Activated gamma-delta T cell treated with anti-CD3 and anti-CD28 coated beads, Interleukin-2, amount 50 U/mL, for 16 hours (primary cell): Measurements from ENCODE around the gene FRY.

Experiments used
- DNase-seq: peaks from one replicate; pipeline ENCODE4 v3.0.0-alpha.2; 2020; ENCODE audit warnings: low read depth

The FRY gene

GRCh38 chr13:32262165-32262564 lies 230.6 kb downstream of the FRY start:
- DNase-seq = no peak

DNA sequence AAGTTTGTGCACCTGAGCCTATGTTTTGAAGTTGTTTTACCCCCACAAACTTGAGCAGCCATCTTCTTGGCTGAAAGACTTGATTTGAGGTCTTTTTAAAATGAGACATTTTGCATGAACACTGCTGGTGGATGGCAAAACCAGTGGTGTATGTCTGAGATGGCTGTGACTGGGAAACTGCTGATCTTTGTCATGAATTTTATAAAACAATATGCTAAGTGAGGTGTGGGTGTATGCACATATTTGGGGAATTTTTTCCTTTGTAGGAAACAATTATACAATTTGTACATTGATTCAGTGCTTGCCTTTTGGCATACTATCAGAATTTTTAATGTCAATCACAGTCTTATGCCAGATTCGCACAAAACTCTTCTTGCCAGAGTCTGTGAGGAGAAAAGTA lies 231.0 kb downstream of the FRY start:
- no peak for DNase-seq

DNA sequence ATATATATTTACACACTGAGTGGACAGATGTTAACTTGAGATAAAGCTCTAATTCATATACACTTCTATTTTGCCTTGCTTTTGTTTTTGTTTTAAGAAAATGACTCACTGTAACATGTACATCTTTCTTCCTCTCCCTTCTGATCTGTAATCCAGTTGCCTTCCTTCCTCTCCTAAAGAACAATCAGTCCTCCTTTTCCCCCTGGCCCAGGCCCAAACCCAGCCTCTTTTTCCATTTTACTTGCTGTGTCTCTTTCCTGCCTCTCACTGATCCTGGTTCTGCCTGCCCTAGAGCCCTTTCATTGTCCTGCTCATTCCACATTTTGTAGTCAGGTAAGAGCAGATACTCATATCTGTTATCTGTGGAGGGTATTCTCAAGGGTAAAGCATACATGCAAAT lies 232.8 kb downstream of the FRY start:
- no peak for DNase-seq

GRCh38 chr13:32265726-32266125 lies 234.2 kb downstream of the FRY start:
- no peak for DNase-seq

DNA sequence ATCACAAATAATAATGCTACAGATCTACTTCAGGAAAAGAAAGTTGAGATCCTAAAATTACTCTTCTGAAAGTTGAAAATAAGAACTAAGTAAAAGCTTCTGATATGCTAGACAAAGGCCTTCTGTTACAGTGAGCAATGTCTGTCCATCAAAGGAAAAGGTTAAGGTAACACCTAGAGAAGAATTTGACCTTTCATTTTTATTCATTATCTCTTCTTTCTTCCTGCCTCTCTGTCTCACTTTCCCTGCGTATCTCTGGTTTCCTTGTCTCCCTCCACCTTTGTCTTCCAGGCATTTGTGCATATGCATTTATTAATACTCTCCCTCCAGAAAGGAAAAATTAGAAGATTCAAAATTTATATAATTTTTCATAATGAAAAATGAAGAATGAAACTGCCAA lies 234.6 kb downstream of the FRY start:
- DNase-seq = no peak

- DNase-seq = peak; percentile 14
Measured at GRCh38 chr13:32267836-32268439, 236.4 kb downstream of the FRY start.

DNA sequence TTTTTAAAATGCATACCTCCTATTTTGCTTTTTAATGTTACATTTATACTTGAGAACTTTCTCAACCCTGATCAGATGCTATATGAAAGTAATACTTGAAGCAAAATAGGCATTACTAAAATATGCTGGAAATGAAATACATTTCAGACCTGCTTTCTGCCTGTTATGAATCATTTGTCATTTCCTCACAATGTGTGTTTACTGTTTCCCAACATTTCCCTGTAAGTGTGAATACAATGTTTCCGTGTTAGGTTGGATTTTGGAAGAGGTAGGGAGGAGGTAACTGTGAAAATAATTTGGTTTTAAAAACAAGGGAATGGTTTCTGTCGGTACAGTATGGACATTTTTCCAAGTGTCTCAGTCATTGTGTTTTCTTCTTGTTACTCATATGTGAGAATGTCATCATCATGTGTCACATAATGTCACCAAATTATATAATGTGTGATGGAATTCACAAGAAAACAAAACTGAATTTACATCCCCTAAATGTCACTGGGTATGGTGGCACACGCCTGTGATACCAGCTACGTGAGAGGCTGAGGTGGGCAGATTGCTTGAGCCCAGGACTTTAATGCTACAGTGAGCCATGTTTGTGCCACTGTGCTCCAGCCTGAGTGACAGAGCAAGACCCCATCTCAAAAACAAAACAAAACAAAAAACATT lies 240.6 kb downstream of the FRY start:
- no peak for DNase-seq

DNA sequence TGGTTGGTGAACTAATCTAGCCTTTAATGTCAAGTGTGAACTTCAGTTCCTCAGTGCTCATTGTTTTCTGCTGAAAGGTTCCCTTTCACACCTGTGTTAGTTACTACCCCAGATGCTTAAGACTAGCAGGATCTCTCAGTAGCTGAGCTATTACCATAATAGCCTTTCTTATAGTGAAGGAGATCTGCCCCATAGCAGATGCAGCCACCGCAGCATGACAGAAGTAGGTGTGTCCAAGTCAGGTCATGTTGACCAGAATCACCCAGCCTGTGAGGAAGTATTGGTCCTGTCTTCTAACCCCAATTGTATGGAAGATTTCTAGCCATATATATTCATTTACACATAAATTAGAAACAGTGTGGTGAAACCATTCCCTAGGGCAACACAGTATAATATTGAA lies 246.3 kb downstream of the FRY start:
- no peak for DNase-seq

GRCh38 chr13:32278426-32278825 lies 246.9 kb downstream of the FRY start:
- no peak for DNase-seq

DNA sequence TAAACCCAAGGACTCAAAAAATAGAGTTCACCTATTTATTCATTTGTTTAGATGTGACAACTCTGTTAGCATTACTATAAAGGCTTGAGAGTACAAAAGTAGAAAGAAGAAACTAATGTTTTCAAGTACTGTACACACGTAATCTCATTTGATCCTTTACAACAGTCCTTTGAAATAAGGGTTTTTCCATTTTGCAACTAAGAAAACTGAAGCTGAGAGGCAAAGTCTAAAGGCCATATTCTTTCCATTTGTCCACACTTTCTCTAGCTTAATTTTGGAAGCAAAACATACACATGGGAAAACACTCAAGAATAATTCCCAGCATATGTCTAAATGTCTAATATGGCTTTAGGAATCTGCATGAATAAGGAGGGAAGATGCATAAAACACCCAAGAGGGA lies 249.5 kb downstream of the FRY start:
- no peak for DNase-seq

DNA sequence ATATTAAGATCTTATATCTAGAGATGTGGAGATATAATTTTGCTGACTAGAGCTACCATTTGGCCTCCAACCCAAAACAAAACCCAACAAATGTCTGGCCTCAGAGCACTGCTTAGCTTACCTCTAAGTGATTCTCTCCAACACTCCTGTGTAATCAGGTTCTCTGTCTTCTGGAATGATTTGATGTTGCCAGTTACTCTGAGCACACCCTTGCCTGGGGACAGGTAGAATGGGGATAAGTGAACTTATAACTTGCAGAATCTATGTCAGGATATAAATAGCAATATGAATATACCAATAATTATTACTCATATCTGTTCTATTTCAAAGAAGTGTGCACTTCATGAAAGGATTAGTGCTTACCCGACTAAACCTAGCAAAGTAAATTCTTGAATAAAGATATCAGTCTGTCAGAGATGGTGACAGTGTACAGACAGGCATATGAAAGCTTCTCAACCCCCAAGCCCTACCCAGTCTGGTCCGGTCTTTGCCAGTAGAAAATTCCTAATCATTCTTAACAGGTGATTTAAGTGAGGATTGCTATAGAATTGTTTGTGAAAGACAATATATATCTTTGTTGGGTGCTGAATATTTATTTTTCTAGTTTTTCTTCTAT lies 250.6 kb downstream of the FRY start:
- no peak for DNase-seq

DNA sequence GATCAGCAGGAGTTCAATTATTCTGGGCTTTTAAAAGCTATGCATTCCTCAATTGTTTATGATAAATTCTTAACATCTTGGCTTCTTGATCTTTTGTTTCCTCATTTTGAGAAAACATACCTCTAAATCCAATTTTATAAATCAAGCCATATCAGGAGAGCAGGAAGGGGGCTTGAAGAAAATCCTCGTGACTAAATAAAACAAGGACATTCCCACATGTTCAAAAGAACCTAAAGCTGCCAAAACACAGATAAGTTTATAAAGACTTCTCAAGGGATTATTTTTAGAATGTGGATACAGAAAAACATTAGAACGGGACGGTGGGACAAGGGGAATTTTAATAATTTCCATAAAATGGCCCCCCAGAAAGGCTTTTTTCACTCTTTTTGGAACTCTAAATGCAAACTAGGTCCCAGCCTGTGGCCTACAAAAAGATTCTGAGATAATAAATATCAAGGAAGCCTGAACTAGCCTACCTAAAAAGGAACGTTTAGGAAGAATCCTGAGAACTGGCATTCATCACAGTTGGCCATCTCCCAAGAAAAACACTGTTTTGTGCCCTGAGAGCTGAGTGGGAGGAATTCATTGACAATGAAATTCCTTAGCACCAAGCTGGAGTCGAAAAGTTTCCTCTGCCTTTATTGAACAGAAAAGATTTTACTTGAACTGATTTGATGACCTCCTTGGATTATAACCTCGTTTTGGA lies 253.5 kb downstream of the FRY start:
- no peak for DNase-seq

DNA sequence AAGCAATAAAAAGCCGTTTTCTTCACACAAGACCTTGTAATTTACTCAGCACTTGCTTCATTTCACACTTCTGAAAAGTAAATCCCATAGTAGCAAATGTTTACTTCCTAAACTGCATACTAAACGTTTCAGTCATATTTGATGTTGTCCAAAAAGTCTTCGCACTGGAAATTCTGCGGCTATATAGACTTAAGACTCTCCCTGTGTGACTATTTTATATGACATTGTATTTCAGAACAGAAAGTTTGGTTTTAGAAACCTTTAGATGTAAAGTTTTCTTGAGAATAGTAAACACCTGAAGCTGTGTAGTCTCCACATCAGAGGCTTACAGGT lies 254.0 kb downstream of the FRY start:
- no peak for DNase-seq

DNA sequence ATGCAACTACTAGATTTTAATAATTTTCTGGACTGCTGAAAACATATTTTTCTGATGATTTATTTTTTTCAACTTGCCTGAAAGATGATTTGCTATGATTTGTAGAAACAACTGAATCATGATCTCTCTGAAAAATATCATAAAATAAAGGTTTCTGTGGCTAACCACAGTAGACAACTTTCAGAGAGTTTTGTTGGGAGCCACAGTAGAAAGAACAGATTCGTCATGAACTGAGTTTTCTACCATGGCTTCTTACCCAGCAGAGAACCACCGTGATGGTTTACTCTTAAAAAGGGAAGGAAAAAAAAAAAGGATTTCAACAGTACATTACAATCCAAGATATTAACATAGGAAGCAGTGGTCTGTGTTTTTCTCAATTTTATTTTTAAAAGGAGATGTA lies 265.6 kb downstream of the FRY start:
- DNase-seq = no peak

GRCh38 chr13:32298695-32299094 lies 267.1 kb downstream of the FRY start:
- DNase-seq = no peak

GRCh38 chr13:32299893-32300292 lies 268.3 kb downstream of the FRY start:
- no peak for DNase-seq

- DNase-seq = no peak
Measured at GRCh38 chr13:32300406-32300805, 268.8 kb downstream of the FRY start.

GRCh38 chr13:32300920-32301319 lies 269.3 kb downstream of the FRY start:
- DNase-seq = no peak

DNA sequence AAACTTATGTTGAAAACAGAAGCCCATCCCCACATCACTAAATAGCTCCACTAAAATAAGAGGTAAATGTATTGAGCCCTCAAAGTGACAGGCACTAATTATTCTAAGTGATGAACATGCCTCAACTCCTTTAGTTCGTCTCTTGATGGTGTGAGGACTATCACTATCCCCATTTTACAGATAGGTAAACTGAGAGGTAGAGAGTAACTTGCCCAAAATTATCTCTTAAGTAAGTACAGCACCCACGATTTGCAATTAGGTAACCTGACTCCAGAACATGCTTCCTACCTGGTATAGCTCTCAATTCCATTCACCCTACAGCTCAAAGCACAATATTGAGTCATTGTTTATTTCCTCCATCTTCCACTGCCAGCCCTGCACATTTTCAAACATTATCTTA lies 270.9 kb downstream of the FRY start:
- DNase-seq = no peak

DNA sequence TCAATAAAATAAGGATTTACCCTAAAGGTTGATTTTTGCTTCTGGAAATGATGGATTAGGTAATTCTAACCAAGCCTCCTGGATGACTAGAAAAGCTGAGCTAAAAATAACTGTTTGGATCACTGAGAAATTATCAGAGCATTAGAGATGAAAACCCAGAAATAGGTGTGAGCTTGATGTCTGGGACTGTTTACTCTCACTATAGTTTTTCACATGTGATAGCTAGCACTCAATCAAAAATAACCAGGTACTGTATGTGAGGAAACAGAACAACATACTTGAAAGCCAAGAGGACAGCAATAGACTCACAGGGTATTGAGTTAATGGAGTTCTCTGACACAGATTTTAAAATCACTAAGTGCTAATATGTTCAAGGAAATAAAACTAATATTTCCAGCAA lies 274.1 kb downstream of the FRY start:
- no peak for DNase-seq

DNA sequence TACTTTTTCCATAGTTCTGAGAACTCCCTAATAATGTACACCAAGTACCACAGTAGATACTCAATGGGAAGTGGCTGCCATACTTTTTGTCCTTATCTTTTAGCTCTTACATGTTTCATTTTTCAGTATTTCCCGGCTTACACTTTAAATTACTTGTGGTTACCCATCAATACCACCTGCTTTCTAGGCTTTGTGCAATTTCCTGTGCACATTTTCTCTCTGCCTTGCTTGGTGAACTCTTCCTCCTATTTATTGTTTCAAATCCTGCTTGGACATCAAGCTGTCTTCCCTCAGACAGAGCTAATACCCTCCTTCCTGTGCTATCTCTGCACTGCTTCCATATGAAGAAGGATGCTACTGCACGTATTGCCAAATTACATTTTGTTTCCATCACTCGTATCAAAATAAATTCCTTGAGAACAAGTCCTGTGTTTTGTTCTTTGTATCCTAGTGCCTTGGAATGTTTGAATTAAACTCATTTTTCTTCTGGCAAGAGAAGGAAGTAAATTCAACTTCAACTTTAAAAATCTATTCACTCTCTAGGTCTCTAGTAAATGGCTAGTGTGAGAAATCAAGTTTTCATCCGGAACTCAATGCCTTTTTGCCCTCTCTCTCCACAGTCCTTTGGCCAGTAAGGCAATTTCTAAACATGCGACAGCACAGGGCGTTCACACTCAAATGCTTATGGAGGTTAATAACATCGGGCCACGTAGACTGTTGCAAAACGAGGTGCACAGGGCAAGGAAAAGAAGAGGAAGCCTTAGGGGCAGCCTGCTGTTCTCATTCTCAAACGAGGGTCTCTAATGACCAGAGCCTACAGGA lies 277.9 kb downstream of the FRY start:
- DNase-seq = no peak

DNA sequence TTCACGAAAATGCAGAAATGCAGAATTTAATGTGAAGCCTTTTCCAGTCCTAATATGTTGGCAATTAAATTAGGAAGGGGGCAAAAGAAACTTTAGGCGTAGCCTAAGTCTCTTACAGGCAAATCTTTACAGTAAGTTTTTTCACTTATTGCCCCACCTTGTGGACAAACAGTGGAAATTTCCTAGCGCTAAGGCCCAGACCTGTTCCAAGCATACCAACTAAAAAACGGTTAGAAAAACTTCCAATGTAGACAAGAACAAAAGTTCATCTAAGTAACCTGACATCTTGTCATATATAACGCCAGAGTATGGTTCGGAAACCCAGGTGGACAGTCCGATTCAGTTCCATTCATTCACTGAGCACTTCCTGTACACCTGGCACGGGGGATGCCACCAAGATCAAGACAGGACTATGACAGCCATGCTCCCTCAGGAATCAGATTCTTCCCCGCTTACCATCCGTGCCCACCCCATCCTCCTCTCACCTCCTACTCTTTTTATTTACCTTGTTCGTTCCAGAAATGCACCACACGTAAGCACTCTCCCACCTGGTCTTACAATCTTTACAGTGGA lies 278.6 kb downstream of the FRY start:
- DNase-seq = no peak
